AG08396 (cell line): ENCODE measurements around the gene ADAM23.

ENCODE experiments used
- DNase-seq: peaks from one replicate; pipeline ENCODE4 v3.0.0; 2012; ENCODE audit warnings: low spot score, mixed read lengths

ADAM23 gene

DNA sequence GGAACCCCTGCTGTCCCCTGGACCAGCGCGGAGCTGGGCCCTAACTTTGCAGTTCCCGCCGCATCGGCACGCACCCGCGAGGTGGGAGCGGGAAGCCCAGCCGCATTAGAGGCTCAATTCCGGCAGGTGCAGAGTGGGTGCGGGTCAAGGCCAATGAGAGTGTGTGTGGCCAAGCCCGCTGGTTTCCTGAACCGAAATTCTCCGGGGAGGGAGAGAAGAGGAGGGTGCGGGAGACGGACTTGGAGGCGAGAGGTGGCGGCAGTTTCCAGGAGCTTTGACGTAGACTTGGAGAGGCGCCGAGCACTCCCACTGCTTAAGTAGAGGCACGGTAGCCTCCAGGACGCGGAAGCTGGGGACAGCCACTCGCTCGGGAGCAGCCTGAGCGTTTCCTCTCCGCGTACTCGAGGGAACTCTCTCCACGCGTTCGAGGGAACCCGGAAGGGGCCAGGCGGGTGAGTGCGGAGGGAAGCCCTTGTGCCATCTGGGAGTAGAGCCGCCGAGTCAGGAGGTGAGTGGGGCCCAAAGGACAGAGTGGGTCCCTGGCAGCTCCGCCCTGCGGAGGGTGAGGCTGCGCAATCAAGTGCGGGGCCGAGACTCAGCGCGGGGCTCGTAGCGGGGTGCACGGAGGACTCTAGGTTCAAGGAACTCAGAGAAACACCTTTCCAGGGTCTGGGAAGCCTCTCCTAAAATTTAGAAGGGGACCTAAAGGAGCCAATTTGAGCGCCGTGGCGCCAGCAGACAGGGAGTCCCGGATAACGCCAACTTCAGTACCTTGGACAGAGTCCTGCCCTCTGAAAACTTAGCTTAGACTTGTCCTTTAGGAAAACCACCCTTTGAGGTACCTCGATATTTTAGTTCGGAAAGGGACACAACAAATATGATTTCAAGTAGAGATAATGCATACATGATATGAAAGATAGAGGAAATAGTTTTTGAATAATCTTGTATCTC, 199.0 kb downstream of the ADAM23 start, which contains the start of gene FAM237A:
TSS of gene FAM237A (plus strand) at position 413 of the 951 bp plus-strand sequence. CDS start 1,750 bp downstream, outside the sequence.
- peak; percentile 61 for DNase-seq

DNA sequence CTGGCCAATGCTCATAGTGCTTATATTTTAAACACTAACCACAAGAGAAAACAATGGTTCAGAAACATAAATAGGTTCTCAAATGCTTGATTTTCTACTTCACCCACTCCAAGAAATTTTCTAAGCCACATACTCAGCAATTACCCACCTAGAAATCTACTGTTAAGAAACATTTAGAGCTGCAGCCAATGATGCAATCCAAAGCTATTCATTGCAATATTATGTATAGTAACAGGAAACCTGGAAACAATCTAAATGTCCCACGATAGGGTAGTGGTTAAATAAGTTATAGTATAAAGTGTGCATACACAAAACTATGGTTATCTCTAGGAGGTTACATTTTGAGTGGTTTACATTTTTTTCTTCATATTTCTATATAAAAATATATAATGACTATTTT, 204.7 kb downstream of the ADAM23 start:
- no peak for DNase-seq

DNA sequence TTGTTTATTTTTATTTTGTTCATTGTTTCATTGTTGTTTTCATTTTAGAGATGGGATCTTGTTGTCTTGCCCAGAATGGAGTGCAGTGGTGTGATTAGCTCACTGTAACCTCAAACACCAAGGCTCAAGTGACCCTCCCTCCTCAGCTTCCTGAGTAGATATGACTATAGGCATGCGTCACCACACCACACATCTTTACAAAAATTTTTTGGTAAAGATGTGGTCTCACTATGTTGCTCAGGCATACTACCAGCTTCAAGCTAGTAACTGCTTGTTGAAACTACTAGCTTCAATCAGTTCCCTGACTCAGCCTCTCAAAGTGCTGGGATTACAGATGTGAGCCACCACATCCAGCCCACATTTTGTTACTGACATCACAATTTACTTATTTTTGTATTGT, 213.8 kb downstream of the ADAM23 start:
- no peak for DNase-seq

DNA sequence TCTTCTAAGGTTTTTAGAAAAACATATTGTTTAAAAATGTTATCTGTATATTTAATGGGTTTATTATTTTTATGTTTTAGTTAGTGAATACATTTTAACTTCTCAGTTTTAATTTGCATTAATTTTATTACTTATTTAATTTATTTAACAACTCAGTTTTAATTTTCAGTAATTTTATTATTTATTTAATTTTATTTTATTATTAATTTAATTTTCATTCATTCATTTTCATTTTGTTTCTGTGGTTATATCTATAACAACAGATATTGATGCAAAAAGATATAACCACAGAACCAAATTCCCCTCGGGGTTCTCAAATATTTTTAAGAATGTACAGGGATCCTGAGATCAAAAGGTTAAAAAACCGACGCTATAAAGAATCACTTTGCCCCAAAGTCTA, 221.9 kb downstream of the ADAM23 start:
- DNase-seq = no peak
